SH-SY5Y (cell line): Measurements from ENCODE around the gene GCHFR.

Experiments
- GATA2 ChIP-seq: IDR thresholded peaks from 2 replicates; pipeline ENCODE4 v1.6.1; 2011; ENCODE audit warnings: mild to moderate bottlenecking, low read depth, low read length
- GATA3 ChIP-seq: IDR thresholded peaks from 2 replicates; pipeline ENCODE4 v1.6.1; 2011; ENCODE audit warnings: low read depth, mild to moderate bottlenecking, low read length, moderate library complexity

The GCHFR gene

DNA sequence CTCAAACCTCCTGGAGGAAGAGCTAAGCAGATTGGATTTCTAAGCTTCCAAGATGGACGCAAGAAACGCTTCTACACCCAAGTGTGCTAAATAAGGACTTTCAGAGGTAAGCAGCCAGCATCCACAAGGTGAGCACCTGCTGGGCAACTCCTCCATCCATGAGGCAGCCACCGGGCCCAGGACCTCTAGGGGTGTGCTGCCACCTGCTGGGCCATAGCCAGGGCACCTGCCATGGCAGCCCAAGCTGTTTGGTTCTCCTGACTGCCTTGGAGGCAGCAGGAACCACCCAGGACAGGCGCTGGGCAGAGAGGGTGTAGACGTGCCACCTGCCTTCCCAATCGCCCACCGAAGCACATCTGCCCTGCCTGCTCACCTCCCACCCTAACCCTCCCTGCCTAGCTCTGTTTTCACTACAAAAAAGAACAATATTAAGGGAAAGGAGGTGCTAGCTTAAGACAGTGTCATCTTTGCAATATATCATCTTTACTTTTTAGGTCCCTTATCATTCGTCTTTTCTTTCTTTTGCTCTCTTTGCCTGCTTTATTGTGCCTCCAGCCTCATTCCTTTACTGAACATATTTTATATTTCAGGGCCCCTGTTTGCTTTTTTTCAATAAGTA is 18.9 kb downstream of the GCHFR start:
- TF ChIP-seq GATA3 (no peak), GATA2 (no peak)

DNA sequence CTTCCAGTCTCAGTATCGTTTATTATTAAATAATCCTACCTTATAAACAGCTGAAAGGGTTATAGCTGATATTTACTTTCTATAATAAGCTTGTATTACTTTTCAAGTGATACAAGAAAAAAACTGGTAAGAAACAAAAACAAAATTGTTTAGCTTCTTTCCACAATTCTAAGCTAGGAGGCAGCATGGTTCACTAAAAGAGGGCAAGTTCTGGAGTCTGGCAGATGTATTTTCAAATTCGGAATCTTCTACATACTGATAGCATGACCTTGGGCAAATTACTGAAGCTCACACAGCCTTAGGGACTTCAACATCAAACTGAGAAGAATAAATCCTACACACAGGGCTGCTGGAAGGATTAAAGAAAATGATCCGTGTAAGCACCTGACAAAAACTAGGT is 21.3 kb downstream of the GCHFR start:
- no peak for TF ChIP-seq GATA2
- TF ChIP-seq GATA3 = no peak

DNA sequence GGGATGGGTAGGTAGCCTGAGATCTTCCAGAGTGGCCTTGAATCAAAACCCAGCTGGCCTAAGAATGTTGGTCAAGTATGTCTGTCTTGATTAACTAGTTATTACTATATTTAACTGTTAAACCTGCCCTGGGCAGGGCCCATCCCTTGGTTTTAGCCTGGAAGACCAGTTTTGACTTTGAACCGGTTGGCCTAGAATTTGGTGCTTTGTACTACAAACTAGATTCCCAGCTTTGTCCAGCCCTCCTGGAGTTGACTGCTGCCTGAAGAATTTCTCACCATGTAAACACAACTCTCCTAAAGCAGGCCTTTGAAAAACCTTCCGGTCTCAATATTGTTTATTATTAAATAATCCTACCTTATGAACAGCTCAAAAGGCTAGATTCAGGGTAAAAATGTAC is 21.9 kb downstream of the GCHFR start:
- TF ChIP-seq GATA3 = no peak
- no peak for TF ChIP-seq GATA2

DNA sequence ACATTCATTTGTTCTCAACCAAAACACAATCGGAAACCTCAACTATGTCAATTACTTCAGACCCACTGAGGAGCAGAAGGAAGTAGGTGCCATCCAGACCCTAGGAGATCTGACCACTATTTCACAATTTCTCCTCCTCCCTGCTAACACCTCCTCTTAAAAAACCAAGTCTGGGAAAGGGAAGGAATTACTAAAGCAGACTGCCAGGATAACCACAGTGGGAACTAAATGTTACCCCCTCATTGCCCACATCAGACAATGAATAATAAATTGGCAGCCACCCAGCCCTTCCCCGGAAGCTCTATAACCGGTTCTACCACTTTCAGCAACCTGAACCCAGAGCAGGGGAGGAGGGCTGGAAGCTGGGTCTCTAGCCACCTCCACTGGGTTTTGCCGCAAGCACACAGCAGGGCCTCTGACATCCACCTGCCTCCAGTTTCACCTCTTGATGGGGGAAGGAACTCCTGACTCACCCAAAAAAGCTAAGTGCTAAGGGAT is 23.5 kb downstream of the GCHFR start:
- TF ChIP-seq GATA3 (no peak), GATA2 (no peak)

DNA sequence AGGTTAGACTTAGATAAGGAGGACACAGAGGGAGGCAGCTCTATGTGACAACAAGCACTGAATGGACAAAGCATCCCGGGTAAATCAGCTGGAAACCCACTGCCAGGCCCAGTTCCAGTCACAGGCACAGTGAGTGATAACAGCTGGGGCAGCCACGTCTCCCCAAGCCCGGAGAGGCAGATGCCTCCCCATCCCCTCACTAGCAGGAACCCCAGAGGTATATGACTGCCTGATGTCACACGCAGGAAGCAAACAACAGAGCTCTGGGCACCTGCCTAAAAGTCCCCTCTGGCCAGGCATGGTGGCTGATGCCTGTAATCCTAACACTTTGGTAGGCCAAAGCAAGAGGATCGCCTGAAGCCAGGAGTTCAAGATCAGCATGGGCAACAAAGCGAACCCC is 24.1 kb downstream of the GCHFR start:
- no peak for TF ChIP-seq GATA3
- TF ChIP-seq GATA2 = no peak

DNA sequence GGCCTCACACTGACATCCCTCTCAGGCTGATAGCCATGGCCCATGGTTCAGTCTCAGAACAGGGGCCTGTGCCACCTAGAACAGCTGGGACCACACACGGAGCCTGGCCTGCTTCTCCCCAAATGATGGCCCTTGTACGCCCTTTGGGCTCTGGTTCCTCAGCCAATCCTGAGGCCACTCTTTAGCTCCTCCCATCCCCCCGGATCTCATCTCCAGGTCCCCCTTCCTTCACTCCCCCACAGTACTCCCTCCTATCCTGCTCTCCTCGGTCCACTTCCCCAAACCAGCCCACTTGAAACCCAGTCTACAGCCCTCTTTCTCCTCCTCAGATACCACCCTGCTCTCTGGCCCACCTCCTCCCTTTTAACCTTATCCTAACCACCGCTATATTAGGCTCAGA is 25.3 kb downstream of the GCHFR start:
- TF ChIP-seq GATA2 = no peak
- no peak for TF ChIP-seq GATA3

DNA sequence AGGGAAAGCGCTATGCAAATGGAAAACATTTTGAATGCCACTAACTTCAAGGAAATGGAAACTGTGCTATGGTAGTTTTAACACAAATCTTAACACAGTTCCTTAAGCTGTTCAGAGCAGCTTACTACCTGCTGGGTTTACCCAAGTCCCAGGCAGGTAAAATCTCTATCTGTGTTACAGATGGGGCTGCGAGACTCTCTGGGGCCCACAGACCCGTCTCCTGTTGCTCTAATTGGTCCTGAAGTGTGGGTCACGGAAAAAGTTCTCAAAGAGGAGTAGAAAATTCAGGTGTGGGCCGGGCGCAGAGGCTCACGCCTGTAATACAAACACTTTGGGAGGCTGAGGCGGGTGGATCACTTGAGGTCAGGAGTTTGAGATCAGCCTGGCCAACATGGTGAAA is 26.1 kb downstream of the GCHFR start:
- no peak for TF ChIP-seq GATA3

DNA sequence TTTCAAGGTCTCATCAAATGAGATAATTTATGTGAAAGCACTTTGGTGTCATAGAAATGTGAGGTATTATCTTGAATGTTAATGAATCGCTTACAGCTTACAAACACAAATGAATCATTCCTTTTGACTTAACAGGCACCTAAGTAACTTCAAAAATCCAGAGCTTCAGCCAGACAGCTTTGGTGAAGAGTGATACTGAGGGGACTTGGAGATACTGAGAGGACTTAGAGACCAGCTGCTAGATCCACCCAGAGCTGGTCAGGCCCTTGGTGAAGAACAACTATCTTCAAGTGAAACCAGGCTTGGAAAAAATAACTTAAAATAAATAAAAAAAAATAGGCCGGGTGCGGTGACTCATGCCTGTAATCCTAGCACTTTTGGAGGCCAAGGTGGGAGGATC is 26.9 kb downstream of the GCHFR start:
- TF ChIP-seq GATA2 (no peak), GATA3 (no peak)

DNA sequence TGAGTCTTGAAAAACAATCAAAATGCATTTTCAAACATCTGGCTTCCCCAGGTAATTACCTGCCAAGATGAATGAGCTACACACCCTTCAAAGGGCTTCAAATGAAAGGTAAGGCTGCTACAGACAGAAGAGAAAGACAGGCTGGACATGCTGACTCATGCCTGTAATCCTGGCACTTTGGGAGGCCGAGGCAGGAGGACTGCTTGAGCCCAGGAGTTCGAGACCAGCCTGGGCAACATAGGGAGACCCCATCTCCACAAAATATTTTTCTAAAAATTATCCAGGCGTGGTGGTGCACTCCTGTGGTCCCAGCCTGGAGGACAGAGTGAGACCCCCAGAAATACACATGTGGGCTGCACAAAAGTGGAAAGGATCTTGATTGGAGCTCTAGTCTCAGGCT is 28.5 kb downstream of the GCHFR start:
- no peak for TF ChIP-seq GATA2
- no peak for TF ChIP-seq GATA3

DNA sequence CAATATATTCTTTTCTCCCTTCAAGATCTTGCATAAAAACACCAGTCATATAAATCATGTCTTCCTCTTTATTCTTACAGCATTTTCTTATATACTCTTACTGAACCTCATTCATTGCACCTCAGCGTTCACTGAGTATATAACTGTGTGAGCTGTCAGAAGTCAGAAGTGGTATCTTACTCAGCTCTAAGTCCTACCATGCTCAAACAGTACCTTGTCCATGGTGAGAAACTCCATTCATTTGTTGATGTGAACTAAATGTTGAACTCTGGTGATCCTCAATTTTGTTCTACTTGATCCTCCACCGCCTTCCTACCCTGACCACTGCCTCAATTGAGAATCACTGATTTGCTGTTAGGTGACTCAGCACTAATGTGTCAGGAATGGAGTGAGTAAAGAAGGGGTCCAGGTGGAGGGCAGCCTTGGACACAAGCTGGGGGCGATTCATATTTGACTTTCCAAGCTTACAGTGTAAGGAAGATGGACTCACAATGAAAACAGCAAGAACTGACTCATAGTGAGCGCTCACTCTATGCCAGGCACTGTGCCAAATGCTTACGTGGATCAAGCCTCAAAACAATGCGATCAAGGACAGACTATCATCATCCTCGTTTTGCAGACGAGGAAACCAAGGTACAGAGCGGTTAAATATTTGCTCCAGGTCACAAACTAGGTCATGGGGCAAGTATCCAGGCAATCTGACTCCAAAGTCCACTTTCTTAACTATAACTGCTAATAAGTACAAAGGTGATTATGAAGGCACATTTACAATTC is 29.5 kb downstream of the GCHFR start:
- no peak for TF ChIP-seq GATA3
- no peak for TF ChIP-seq GATA2

DNA sequence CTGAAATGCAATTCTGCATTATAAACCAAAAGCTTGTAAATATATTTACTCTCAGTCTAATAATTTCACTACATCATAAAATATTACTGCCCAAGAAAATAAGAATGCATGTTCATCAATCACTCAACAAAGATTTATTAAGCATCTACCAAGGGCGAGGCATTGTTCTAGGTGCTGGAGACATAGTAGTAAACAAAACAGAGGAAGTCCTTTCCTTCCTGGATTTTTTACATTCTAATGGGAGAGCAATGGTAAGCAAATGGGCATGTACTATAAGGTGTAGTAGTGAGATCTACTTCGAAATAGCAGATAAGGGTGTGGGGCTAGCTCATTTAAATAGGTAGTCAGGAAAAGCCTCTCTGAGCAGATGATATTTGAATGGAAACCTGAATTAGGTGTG is 32.2 kb downstream of the GCHFR start:
- TF ChIP-seq GATA3 (no peak), GATA2 (no peak)

DNA sequence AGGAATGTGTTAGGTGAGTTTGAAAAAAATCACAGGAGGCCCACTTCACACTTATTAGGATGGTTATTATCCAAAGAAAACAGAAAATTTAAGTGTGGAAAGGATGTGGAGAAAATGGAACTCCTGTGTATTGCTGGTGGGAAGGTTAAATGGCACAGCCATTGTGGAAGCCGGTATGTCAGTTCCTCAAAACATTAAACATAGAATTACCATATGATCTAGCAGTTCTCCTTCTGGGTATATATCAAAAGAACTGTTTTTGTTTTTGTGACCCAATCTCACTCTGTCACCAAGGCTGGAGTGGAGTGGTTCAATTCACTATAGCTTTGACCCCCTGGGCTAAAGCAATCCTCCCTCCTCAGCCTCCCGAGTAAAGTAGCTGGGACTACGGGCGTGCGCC is 32.6 kb downstream of the GCHFR start:
- TF ChIP-seq GATA2 = no peak
- no peak for TF ChIP-seq GATA3

DNA sequence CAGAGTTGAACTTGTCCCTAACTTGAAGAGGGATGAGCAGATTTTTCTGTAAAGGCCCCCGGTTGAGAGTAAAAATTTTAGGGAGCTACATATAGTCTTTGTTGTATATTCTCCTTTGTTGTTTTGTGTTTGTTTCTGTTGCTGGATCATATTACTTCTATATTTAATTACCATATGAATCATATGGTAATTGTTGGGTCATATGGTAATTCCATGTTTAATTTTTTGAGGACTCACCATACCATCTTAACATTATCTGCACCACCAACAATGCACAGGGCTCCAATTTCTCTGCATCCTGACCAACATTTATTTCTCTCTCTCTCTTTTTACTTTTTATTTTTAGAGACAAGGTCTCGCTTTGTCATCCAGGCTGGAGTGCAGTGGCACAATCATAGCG is 35.7 kb downstream of the GCHFR start:
- TF ChIP-seq GATA2 = no peak
- no peak for TF ChIP-seq GATA3

DNA sequence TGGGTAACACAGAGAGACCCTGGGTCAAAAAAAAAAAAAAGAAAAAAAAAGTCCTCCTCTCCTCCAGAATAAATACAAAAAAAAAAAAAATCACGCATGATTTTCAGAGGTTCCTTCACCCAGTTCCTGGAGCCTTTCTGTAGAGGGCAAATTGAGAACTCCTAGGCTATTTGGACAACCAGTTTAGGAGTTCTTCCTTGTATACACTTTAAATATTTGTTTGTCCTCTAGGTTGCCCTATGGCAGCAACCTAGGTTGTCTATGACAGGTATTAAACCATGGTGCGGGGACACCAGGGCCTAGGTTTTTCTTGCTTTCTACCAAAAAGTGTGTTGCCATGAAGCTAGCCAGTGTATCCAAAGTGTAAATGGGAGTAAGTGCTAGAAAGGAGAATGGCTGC is 39.2 kb downstream of the GCHFR start:
- TF ChIP-seq GATA3 = no peak
- no peak for TF ChIP-seq GATA2

DNA sequence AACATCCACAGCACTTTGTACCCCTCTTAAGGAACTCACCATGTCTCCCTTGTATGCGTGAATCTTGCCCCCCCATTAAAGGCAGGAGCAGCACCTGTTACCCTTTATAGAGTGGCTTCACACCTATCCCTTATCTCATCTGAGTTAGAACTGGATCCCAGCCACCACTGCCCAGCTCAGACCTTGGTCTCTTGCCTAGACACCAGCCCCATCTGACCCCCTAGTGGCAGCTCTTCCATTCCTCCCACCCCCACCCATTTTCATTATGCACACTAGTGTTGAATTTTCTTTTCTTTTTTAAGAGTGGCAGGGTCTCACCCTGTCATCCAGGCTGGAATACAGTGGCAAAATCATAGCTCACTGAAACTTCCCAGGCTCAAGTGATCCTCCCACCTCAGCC is 39.8 kb downstream of the GCHFR start:
- TF ChIP-seq GATA3 = no peak
- TF ChIP-seq GATA2 = no peak
